ENCODE results near the gene LILRB3. TPM values are rescaled to one million over a fixed set of nuclear protein-coding genes. Genes with fewer than 3 reads are reported as not detected.

Gene LILRB3
- total and polyA plus RNA-seq, 2 of the 4 experiments (the other 2 are of a cell fraction): not detected

- Histone ChIP-seq H2AK5ac (ENCODE audit: low read depth, low read length) (no peak overlapping the region), H4K91ac (ENCODE audit: insufficient read depth, low read depth, low read length) (no peak overlapping the region), H3K14ac (replicated peaks; ENCODE audit: low read depth, low read length) (no peak overlapping the region), H3K36me3 (ENCODE audit: control insufficient read depth, insufficient read depth, low read length) (peaks cover 13% of the 10 kb centered on the region), H3K23ac (ENCODE audit: low read depth, low read length) (no peak overlapping the region), H3K9ac (ENCODE audit: low read depth, low read length) (no peak overlapping the region), H3K27me3 (ENCODE audit: control insufficient read depth, insufficient read depth, low read length) (no peaks in the 10 kb centered on the region), H3K27ac (ENCODE audit: insufficient read depth, low read length) (no peak overlapping the region), H2BK20ac (ENCODE audit: low read depth, low read length) (no peak overlapping the region), H3K4ac (ENCODE audit: low read depth, low read length) (no peak overlapping the region), H2AK9ac (replicated peaks; ENCODE audit: low read depth, low read length, poor library complexity) (no peak overlapping the region), H4K8ac (ENCODE audit: low read depth in 2 of 2, low read length in 2 of 2) (no peak overlapping the region), H2BK15ac (ENCODE audit: low read depth, low read length) (no peak overlapping the region), H3K4me1 (ENCODE audit: control insufficient read depth, insufficient read depth, low read length) (peaks cover 1% of the 10 kb centered on the region; the same call in 1 of the 2 replicates), H3K56ac (ENCODE audit: extremely low read depth, insufficient read depth, low read length) (no peak overlapping the region), H3K4me2 (ENCODE audit: low read depth, low read length) (no peak overlapping the region), H4K5ac (ENCODE audit: low read depth, low read length) (no peak overlapping the region), H2AFZ (replicated peaks; ENCODE audit: low read length, poor library complexity) (no peak overlapping the region), H2BK120ac (ENCODE audit: low read depth, low read length) (no peak overlapping the region), H3K18ac (ENCODE audit: low read depth, low read length) (no peak overlapping the region), H3K4me3 (ENCODE audit: insufficient read depth, low read depth, low read length) (no peak overlapping the region), H4K20me1 (ENCODE audit: insufficient read depth, low read length) (peaks cover 14% of the 10 kb centered on the region), H3K79me1 (ENCODE audit: low read depth in 1 of 2, low read length in 2 of 2) (peaks cover 11 to 34% of the 10 kb centered on the region in 2 experiments), H3K9me1 (ENCODE audit: insufficient read depth, low read length) (0 out of 2 replicates have a peak, but pooled peaks cover 3% of the 10 kb centered on the region), H3K9me3 (ENCODE audit: control insufficient read depth, insufficient read depth, low read length) (no peaks in the 10 kb centered on the region), H2BK5ac (ENCODE audit: low read depth, low read length, poor library complexity, severe bottlenecking) (no peak overlapping the region)
- no peak for ATAC-seq (ENCODE audit: low read depth)
- dilution Hi-C loops (cut with HindIII; ENCODE audit: low sequenced_read_pairs, unreplicated experiment): no loop called here
- no CpG with 5 or more reads among the region's 3 CpGs for WGBS, 2 experiments (ENCODE audit: extremely low coverage in 2 of 2, insufficient read length in 1 of 2)
- POLR2A ChIA-PET (ENCODE audit: unreplicated experiment): no interaction called here
- in situ Hi-C loops (cut with MboI; ENCODE audit: low sequenced_read_pairs): no loop called here
- TF ChIP-seq MAZ (IDR thresholded peaks at IDR 0.05; ENCODE audit: borderline replicate concordance, low read depth, low read length): no peak
- no peak for TF ChIP-seq POLR2A (IDR thresholded peaks at IDR 0.05; ENCODE audit: low read depth, low read length)
- no peak for TF ChIP-seq CEBPB (IDR thresholded peaks at IDR 0.05; ENCODE audit: low read depth, low read length)
- no peak for TF ChIP-seq USF2 (IDR thresholded peaks at IDR 0.05; ENCODE audit: low read depth, low read length)
- no peak for TF ChIP-seq SMC3 (IDR thresholded peaks at IDR 0.05; ENCODE audit: low read depth, low read length)
- CTCF ChIA-PET: no interaction called here
- no TSS peak for BruUV-seq (replicated peaks)
- intact Hi-C loops (cut with micrococcal nuclease): no loop called here
- DNase-seq: no peak
These were observed 25.7 kb downstream of the LILRB3 start for GRCh38 chr19:54197121-54197520.
